Glomerular visceral epithelial cell (primary cell): Measurements from ENCODE around the gene FAM3C.
"Not testable (repeated sequence)": the region's sequence is repeated elsewhere in the genome, so short reads cannot be mapped to it uniquely, and the experiment has no call there.

Experiments used
- DNase-seq: peaks from one replicate; pipeline ENCODE4 v3.0.0-alpha.2; 2016; ENCODE audit errors: extremely low spot score

Gene FAM3C

GRCh38 chr7:121395961-121396757, at the start of gene FAM3C:
Gene FAM3C, minus strand, starts transcription at chr7:121396308. Its CDS starts 13,339 bp downstream, at chr7:121382969.
- DNase-seq = peak; percentile 93

DNA sequence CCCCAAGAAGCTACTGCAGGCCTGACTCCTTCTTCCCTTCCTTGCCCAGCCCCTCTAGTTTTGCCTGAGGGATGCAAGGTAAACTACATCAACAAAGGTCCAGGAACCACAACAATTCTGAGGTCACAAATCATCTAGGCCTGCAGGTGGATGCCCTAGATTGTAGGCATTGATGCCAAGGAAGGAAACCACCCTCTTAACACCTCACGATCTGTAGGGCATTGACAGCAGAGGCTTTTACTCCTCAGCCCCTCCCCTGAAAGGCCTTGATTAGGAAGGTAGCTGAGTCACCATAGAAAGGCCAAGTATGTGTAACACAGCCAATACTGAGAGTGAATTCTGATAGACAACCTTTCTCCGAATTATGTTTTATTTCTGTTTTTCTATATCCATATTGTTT, 46.7 kb upstream of the FAM3C start:
- no peak for DNase-seq

DNA sequence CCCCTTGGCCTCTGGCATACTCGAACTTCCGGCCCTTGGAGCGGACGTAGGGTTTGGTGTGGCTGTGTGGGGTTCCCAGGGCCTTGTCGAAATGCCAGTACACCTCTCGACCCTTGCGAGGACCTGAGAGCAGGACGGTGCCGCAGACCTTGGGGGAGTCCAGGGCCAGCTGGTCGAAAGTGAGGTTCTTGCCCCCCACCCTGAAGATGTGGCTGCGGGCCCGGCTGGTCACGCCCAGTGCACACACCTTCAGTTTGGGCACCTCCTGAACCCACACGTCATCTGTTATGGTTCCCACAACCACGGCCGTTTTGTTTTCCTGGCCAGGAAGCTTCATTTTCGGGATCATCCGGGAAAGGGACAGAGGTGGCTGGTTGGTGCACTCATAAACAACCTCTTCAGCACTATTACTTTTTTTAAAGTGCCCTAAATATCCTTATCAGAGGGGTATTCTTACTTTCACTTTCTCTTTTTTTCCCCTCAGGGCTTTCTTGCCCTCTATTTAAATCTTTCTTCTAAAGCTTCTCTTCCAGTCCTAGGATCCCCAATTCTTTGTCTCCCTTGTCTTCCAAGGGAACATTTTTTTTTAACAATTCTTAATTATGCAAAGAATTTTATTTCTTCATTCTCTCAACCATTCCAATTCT, 44.9 kb upstream of the FAM3C start:
- DNase-seq = no peak

DNA sequence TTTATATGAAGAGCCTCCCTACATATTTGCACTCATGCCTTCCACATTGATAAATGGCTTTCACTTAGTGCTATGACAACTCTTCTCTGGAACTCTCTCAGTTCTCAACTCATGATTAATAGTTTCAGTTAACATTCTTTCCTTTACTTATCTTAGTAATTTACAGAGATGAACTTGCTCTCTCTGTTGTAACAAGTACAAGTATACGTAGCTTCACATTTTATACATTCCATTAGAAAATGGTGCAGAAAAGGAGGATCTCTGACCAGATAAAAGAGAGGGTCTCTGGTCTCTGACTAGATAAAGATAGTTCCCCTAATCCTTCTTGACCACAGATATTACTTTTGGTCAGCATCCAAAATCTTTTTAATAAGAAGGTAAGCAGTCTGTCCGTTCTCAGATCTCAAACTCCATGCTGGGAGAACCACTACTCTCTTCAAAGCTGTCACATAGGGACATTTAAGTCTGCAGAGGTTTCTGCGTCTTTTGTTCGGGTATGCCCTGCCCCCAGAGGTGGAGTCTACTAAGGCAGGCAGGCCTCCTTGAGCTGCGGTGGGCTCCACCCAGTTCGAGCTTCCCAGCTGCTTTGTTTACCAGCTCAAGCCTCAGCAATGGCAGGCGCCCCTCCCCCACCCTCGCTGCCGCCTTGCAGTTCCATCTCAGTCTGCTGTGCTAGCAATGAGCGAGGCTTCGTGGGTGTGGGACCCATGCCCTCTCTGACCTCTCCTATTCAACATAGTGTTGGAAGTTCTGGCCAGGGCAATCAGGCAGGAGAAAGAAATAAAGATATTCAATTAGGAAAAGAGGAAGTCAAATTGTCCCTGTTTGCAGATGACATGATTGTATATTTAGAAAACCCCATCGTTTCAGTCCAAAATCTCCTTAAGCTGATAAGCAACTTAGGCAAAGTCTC, 42.2 kb upstream of the FAM3C start:
- DNase-seq = not testable (repeated sequence)

DNA sequence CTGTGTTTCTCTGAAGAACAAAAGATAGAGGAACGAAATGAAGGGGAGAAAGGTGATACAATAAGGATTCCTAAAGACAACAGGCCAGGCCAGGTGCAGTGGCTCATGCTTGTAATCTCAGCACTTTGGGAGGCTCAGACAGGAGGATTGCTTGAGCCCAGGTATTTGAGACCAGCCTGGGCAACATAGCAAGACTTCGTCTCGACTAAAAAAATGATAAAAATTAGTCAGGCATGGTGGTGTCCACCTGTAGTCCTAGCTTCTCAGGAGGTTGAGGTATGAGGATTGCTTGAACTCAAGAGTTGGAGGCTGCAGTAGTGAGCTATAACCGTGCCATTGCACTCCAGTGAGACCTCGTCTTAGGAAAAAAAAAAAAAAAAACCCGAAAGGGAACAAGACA, 41.4 kb upstream of the FAM3C start:
- DNase-seq = no peak

DNA sequence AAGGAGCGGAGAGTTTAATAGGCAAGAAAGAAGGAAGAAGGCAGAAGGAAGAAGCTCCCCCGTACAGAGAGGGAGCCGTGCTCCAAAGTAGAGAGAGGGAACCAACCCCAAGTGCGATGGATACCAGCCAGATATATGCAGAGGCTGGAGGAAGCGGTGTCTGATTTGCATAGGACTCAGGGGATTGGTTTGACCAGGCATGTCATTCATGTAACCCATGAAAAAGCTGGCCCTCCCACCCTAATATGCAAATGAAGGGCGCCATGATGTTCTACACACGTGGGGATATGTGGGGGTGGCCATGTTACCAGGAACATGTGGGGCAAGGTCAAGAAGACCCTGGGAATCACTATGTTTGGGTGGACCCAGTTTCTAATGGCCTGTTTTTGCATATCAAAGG, 40.6 kb upstream of the FAM3C start:
- no peak for DNase-seq

DNA sequence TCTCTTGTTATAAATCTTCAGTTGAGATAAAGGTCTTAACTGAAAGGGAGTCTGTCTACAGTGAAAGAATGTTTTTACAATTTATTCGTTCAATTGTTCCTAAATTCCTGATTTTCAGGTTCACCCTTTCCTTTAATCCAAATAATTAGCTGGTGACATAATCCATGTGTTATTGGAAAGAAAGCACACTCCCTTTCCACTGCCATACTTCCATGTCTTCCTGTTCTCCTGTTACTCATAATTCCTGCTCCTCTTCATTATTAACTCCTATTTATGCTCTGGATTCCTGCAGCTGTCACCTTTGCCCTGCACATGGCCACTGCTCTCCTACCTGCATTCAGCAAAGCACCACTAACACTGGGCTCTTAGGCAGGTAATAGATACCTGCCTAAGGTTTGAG, 40.0 kb upstream of the FAM3C start:
- no peak for DNase-seq

- DNase-seq = no peak
These were observed 37.7 kb upstream of the FAM3C start for GRCh38 chr7:121433775-121434174.

DNA sequence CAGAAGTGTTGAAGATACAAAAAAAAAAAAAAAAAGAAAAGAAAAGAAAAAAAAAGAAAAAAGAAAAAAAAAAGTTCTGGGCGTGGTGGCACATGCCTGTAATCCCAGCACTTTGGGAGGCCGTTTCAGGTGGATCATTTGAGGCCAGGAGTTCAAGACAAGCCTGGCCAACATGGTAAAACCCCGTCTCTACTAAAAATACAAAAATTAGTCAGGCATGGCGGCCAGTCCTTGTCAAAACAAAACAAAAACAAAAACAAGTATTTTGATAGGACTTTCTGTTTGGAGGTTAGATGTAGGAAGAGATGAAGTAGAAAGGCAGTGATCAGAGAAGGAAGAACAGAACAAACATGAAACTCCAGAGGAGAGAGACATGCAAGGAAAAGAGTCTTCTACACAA, 36.4 kb upstream of the FAM3C start:
- not testable (repeated sequence) for DNase-seq

- no peak for DNase-seq
These were observed 35.9 kb upstream of the FAM3C start for GRCh38 chr7:121431996-121432395.

GRCh38 chr7:121431389-121431995, 35.4 kb upstream of the FAM3C start:
- DNase-seq = no peak

GRCh38 chr7:121430558-121430957, 34.5 kb upstream of the FAM3C start:
- DNase-seq = no peak

DNA sequence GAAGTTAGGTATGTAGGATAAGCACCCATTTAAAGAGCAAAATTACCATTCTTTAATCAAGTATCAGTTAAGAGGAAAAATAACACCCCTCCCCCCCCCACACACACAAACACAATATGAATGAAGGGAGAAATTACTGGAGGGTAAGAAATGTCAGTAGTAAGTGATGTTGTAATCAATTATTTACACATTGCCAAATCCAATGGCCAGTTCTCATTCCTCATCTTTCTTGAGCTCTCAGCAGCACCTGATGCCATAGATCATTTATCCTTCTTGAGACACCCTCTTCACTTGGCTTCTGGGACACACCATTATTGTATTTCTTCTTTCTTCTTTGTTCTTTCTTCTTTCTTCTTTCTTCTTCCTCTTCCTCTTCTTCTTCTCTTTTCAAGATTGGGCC, 33.7 kb upstream of the FAM3C start:
- DNase-seq = no peak

GRCh38 chr7:121428855-121429489, 32.9 kb upstream of the FAM3C start:
- peak; percentile 71 for DNase-seq

DNA sequence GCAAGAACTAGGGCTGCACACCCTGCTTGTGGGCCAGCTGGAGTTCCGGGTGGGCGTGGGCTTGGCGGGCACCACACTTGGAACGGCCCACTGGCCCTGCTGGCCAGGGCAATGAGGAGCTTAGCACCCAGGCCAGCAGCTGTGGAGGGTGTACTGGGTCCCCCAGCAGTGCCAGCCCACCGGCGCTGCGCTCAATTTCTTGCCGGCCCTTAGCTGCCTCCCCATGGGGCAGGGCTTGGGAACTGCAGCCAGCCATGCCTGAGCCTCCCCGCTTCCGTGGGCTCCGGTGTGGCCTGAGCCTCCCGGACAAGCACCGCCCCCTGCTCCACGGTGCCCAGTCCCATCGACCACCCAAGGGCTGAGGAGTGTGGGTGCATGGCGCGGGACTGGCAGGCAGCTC, 25.6 kb upstream of the FAM3C start:
- not testable (repeated sequence) for DNase-seq

- DNase-seq = no peak
These were observed 24.9 kb upstream of the FAM3C start for GRCh38 chr7:121420976-121421375.

DNA sequence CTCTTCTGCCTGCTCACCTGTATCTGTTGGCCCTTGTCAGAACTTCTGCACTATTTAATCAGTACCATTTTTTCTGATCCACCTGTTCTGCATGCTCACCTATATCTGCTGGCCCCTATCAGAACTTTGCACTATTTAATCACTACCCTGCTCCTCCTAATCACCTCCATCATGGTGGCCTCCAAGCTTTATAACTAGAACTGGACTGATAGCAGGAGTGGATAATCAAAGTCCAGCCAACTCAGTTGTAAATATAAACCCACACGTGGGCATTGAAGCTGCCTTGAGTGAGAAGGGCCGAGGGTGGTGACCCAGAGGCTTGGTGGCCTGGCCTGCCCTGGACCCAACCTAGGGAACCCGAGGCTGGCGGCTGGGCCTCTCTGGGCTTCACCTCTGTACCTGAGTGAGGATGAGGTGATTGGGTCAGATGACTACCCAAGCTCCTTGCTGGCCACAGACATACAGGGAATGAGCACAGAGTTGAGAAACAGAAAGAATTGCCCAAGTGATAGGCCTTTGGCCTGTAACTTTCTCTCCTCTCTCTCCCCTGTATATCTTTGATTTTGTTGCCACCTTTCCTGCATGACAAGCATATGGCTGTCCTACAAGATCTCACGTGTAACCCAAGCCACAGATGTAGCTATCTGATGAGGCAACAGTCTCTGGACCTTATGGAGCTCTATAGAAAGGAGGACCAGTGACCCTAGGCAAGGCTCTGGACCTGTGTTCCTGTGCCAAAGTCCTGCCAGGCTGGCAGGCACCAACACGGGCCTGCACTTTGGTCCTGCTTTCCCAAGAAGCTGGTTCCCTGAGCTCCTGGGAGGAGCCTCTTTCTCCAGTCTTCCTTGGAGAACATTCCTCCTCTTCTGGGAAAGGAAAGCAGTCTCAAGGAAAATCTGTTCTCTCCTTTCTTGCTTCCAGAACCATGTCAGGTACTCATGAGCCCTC, 23.4 kb upstream of the FAM3C start:
- no peak for DNase-seq

DNA sequence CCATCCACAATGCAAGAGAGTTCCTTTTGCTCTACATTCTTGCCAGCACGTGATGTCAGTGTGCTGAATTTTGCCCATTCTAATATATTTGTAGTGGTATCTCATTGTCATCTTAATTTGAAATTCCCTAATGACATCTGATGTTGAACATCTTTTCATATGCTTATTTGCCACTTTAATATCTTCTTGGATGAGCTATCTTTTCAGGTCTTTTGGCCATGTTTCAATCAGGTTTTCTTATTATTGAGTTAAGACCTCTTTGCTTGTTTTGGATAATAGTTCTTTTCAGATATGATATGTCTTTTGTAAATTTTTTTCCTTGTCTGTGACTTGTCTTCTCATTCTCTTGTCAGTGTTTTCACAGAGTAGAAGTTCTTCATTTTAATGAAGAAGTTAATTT, 20.4 kb upstream of the FAM3C start:
- no peak for DNase-seq

DNA sequence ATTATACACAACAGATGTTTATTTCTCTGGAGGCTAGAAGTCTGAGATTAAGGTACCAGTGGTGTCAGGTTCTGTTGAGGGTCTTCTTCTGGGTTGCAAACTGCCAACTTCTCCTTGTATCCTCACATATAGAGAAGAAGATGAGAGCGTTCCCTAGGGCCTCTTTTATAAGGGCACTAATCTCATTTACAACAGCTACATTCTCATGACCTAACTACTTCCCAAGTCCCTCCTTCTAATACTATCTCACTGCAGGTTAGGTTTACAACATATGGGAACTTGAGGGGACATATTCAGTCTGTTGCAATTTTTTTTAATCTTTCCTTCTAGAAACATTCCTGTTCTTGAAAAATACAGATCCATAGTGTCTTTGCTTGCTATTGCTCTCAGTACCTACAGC, 18.3 kb upstream of the FAM3C start:
- DNase-seq = no peak

- DNase-seq = no peak
These were observed 15.5 kb upstream of the FAM3C start for GRCh38 chr7:121411597-121411979.
